ENCODE results near the gene CDCA8. TPM values are rescaled to one million over a fixed set of nuclear protein-coding genes. Genes with fewer than 3 reads are reported as not detected.

Gene CDCA8
- total and polyA plus RNA-seq, 9 of the 15 experiments (the other 6 are each of a cell fraction or from before 2014, with no cell fraction given): 26.4 to 148 (median 81.8) TPM

DNA sequence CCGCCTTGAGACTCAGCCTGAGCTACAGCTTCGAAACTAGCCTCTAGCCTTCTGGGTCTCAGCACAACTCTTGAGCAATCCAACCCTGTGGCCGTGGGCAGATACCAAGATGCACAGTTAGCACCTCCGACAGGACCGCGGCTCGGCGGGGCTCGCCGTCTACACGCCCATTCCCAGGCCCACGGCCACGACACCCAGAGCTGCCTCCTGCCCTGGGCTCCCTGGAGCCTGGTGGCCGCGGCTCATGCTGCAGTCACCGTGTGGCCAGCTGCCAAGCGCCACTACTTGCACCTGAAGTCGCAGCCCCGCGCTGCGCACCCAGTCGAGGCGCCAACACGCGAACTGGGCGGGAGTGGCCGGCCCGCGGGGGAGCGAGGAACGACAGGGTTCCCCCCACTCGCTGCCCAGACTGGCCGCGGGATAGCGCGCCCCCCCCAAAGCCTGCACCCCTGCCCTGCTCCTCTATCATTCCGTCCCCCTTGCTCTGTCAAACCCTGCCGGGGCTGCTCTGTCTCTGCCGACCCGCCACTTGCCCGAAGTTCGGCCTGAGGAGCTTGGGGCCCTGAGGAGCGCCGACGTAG, 729 bp upstream of the CDCA8 start (continued):
- TF ChIP-seq ETV1 (tag; conservative IDR thresholded peaks at IDR 0.05; ENCODE audit: low read depth): no peak
- TF ChIP-seq ZNF780A (CRISPR knock-in tag; IDR thresholded peaks at IDR 0.05): no peak
- TF ChIP-seq ESRRB (CRISPR knock-in tag; IDR thresholded peaks at IDR 0.05; ENCODE audit: borderline replicate concordance): no peak
- peak; percentile 85; the same call in 1 of the 2 replicates for TF ChIP-seq FOXP1 (CRISPR knock-in tag; IDR thresholded peaks at IDR 0.05)
- TF ChIP-seq, protein P1, sequence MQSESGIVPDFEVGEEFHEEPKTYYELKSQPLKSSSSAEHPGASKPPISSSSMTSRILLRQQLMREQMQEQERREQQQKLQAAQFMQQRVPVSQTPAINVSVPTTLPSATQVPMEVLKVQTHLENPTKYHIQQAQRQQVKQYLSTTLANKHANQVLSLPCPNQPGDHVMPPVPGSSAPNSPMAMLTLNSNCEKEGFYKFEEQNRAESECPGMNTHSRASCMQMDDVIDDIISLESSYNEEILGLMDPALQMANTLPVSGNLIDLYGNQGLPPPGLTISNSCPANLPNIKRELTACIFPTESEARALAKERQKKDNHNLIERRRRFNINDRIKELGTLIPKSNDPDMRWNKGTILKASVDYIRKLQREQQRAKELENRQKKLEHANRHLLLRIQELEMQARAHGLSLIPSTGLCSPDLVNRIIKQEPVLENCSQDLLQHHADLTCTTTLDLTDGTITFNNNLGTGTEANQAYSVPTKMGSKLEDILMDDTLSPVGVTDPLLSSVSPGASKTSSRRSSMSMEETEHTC (IDR thresholded peaks at IDR 0.05): no peak
- TF ChIP-seq ERF (CRISPR knock-in tag; IDR thresholded peaks at IDR 0.05): peak; percentile 88; the same call in 1 of the 2 replicates
- TF ChIP-seq, protein P2, sequence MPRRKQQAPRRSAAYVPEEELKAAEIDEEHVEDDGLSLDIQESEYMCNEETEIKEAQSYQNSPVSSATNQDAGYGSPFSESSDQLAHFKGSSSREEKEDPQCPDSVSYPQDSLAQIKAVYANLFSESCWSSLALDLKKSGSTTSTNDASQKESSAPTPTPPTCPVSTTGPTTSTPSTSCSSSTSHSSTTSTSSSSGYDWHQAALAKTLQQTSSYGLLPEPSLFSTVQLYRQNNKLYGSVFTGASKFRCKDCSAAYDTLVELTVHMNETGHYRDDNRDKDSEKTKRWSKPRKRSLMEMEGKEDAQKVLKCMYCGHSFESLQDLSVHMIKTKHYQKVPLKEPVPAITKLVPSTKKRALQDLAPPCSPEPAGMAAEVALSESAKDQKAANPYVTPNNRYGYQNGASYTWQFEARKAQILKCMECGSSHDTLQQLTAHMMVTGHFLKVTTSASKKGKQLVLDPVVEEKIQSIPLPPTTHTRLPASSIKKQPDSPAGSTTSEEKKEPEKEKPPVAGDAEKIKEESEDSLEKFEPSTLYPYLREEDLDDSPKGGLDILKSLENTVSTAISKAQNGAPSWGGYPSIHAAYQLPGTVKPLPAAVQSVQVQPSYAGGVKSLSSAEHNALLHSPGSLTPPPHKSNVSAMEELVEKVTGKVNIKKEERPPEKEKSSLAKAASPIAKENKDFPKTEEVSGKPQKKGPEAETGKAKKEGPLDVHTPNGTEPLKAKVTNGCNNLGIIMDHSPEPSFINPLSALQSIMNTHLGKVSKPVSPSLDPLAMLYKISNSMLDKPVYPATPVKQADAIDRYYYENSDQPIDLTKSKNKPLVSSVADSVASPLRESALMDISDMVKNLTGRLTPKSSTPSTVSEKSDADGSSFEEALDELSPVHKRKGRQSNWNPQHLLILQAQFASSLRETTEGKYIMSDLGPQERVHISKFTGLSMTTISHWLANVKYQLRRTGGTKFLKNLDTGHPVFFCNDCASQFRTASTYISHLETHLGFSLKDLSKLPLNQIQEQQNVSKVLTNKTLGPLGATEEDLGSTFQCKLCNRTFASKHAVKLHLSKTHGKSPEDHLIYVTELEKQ (CRISPR knock-in tag; IDR thresholded peaks at IDR 0.05): no peak
- TF ChIP-seq, protein P3, sequence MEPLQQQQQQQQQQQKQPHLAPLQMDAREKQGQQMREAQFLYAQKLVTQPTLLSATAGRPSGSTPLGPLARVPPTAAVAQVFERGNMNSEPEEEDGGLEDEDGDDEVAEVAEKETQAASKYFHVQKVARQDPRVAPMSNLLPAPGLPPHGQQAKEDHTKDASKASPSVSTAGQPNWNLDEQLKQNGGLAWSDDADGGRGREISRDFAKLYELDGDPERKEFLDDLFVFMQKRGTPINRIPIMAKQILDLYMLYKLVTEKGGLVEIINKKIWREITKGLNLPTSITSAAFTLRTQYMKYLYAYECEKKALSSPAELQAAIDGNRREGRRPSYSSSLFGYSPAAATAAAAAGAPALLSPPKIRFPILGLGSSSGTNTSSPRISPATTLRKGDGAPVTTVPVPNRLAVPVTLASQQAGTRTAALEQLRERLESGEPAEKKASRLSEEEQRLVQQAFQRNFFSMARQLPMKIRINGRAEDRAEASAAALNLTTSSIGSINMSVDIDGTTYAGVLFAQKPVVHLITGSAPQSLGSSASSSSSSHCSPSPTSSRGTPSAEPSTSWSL (CRISPR knock-in tag; IDR thresholded peaks at IDR 0.05; ENCODE audit: borderline replicate concordance): 0 out of 2 replicates have a peak, but pooled peaks have one; percentile 21
- no peak for TF ChIP-seq NFE2L1 (tag; IDR thresholded peaks at IDR 0.05; ENCODE audit: borderline replicate concordance, low read depth)
- TF ChIP-seq MAZ (CRISPR knock-in tag; conservative IDR thresholded peaks at IDR 0.05 in 1 of 2, IDR thresholded peaks at IDR 0.05 in 1 of 2): 0 out of 4 replicates have a peak, but pooled peaks of 1 of the 2 experiments have one; percentile 42
- TF ChIP-seq, protein P4, sequence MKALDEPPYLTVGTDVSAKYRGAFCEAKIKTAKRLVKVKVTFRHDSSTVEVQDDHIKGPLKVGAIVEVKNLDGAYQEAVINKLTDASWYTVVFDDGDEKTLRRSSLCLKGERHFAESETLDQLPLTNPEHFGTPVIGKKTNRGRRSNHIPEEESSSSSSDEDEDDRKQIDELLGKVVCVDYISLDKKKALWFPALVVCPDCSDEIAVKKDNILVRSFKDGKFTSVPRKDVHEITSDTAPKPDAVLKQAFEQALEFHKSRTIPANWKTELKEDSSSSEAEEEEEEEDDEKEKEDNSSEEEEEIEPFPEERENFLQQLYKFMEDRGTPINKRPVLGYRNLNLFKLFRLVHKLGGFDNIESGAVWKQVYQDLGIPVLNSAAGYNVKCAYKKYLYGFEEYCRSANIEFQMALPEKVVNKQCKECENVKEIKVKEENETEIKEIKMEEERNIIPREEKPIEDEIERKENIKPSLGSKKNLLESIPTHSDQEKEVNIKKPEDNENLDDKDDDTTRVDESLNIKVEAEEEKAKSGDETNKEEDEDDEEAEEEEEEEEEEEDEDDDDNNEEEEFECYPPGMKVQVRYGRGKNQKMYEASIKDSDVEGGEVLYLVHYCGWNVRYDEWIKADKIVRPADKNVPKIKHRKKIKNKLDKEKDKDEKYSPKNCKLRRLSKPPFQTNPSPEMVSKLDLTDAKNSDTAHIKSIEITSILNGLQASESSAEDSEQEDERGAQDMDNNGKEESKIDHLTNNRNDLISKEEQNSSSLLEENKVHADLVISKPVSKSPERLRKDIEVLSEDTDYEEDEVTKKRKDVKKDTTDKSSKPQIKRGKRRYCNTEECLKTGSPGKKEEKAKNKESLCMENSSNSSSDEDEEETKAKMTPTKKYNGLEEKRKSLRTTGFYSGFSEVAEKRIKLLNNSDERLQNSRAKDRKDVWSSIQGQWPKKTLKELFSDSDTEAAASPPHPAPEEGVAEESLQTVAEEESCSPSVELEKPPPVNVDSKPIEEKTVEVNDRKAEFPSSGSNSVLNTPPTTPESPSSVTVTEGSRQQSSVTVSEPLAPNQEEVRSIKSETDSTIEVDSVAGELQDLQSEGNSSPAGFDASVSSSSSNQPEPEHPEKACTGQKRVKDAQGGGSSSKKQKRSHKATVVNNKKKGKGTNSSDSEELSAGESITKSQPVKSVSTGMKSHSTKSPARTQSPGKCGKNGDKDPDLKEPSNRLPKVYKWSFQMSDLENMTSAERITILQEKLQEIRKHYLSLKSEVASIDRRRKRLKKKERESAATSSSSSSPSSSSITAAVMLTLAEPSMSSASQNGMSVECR (CRISPR knock-in tag; IDR thresholded peaks at IDR 0.05): peak; percentile 37; the same call in 1 of the 2 replicates
- peak; percentile 22 for TF ChIP-seq MYC (IDR thresholded peaks at IDR 0.05; ENCODE audit: low read depth, low read length)
- no peak; the same call in 1 of the 2 replicates for TF ChIP-seq MYC (CRISPR knock-in tag; IDR thresholded peaks at IDR 0.05; ENCODE audit: borderline replicate concordance, low read depth)

Measured in K562 (cell line).